BLaER1 (cell line): ENCODE measurements around the gene PRTFDC1.

Source experiments
- H3K27ac ChIP-seq: shearing (Covaris generic); formaldehyde crosslinking; 2 replicates; pipeline ENCODE4 v1.8.1; 2022
- H3K27me3 ChIP-seq: shearing (Covaris generic); formaldehyde crosslinking; 2 replicates; pipeline ENCODE4 v1.8.1; 2022
- H3K36me3 ChIP-seq: shearing (Covaris generic); formaldehyde crosslinking; 2 replicates; pipeline ENCODE4 v1.8.1; 2022
- H3K4me1 ChIP-seq: shearing (Covaris generic); formaldehyde crosslinking; 2 replicates; pipeline ENCODE4 v1.8.1; 2022
- H3K4me2 ChIP-seq: shearing (Covaris generic); formaldehyde crosslinking; 2 replicates; pipeline ENCODE4 v1.8.1; 2022
- H3K4me3 ChIP-seq: shearing (Covaris generic); formaldehyde crosslinking; 2 replicates; pipeline ENCODE4 v1.8.1; 2022
- H3K9ac ChIP-seq: shearing (Covaris generic); formaldehyde crosslinking; 2 replicates; pipeline ENCODE4 v1.8.1; 2022
- H3K9me3 ChIP-seq: shearing (Covaris generic); formaldehyde crosslinking; 2 replicates; pipeline ENCODE4 v1.8.1; 2022
- H4K20me1 ChIP-seq: shearing (Covaris generic); formaldehyde crosslinking; 2 replicates; pipeline ENCODE4 v1.8.1; 2022
- Cebpa-rat ChIP-seq: shearing (Covaris generic); IDR thresholded peaks from 2 replicates; pipeline ENCODE4 v1.8.1; 2022

Gene PRTFDC1

GRCh38 chr10:24834869-24835268 lies 117.5 kb downstream of the PRTFDC1 start:
- Histone ChIP-seq H3K36me3 (no peaks in the 10 kb centered on the region), H3K4me2 (no peak overlapping the region), H3K27me3 (no peaks in the 10 kb centered on the region), H3K9me3 (no peaks in the 10 kb centered on the region), H4K20me1 (no peaks in the 10 kb centered on the region), H3K9ac (no peak overlapping the region), H3K27ac (no peak overlapping the region), H3K4me1 (no peaks in the 10 kb centered on the region), H3K4me3 (no peak overlapping the region)
- TF ChIP-seq Cebpa-rat = no peak

DNA sequence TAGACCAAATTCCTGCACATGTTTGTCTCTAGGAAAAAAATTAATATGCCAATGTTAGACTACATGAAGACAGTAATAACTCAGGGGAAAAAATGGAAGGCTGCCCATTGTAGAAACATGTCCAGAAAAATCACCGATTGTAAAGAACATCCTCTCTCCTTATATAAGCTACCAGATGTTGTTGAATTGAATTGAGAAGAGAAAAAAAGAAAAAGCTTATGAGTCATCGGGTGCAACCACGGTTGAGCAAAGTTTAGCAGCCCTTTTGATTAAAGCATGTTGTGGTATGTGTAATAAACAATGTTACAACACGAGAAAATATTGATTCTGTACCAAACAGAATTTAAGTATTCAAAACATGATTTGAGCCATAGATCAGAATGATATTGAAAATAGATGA lies 126.4 kb downstream of the PRTFDC1 start:
- Histone ChIP-seq H3K27ac (no peak overlapping the region), H3K27me3 (no peaks in the 10 kb centered on the region), H3K4me3 (no peak overlapping the region), H3K4me2 (no peak overlapping the region), H3K9ac (no peak overlapping the region), H3K9me3 (no peaks in the 10 kb centered on the region), H4K20me1 (no peaks in the 10 kb centered on the region), H3K36me3 (no peaks in the 10 kb centered on the region), H3K4me1 (no peaks in the 10 kb centered on the region)
- no peak for TF ChIP-seq Cebpa-rat

DNA sequence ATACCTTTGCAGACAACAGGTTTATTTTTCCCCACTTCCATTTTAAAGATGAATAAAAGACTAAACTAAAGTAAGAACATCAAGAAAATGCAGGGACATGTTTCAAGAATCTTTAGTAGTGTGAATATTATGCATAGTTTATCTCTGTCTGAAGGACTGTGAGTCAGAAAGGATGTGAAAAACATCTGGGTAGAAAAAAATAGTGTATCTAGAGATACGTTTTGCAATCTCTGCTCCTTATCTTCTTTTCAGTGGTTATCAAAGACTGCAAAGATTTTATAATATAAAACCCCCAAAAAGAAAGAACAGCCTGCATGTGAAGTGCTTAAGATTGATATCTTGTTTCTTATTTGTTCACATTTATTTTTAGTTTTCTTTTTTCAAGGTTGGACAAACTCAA lies 126.9 kb downstream of the PRTFDC1 start:
- Histone ChIP-seq H3K27ac (no peak overlapping the region), H3K36me3 (no peaks in the 10 kb centered on the region), H3K4me1 (no peaks in the 10 kb centered on the region), H3K27me3 (no peaks in the 10 kb centered on the region), H4K20me1 (no peaks in the 10 kb centered on the region), H3K4me3 (no peak overlapping the region), H3K9me3 (no peaks in the 10 kb centered on the region), H3K9ac (no peak overlapping the region), H3K4me2 (no peak overlapping the region)
- no peak for TF ChIP-seq Cebpa-rat

DNA sequence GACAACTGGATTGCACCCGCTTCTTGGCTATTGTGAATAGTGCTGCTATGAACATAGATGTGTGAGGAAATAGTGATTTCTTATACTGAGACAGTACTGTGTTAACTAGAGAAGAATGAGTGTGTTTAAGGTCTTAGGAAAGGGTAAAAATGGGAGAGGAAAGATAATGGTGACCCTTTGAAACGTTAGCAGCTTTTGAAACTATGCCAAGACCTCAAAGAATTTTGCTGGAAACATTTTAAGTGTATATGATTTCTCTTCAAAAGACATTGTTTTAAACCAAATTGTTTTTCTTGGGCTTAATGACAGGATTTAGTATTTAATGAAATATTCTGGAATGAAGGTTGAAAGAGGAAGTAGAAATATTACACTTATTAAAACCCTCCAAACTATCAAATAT lies 127.9 kb downstream of the PRTFDC1 start:
- Histone ChIP-seq H3K27me3 (no peaks in the 10 kb centered on the region), H4K20me1 (no peaks in the 10 kb centered on the region), H3K9ac (no peak overlapping the region), H3K27ac (no peak overlapping the region), H3K4me3 (no peak overlapping the region), H3K4me1 (no peaks in the 10 kb centered on the region), H3K4me2 (no peak overlapping the region), H3K9me3 (no peaks in the 10 kb centered on the region), H3K36me3 (no peaks in the 10 kb centered on the region)
- TF ChIP-seq Cebpa-rat = no peak

- H3K27me3 ChIP-seq = no peaks in the 10 kb centered on the region
- no peaks in the 10 kb centered on the region for H3K4me1 ChIP-seq
- no peaks in the 10 kb centered on the region for H4K20me1 ChIP-seq
- H3K4me3 ChIP-seq = no peak overlapping the region
- no peaks in the 10 kb centered on the region for H3K36me3 ChIP-seq
- no peak overlapping the region for H3K9ac ChIP-seq
- H3K27ac ChIP-seq = no peak overlapping the region
- no peak for TF ChIP-seq Cebpa-rat
- no peaks in the 10 kb centered on the region for H3K9me3 ChIP-seq
- H3K4me2 ChIP-seq = no peak overlapping the region
These were observed 128.3 kb downstream of the PRTFDC1 start for GRCh38 chr10:24824124-24824523.

GRCh38 chr10:24822590-24822989 lies 129.8 kb downstream of the PRTFDC1 start:
- no peaks in the 10 kb centered on the region for H3K9me3 ChIP-seq
- no peaks in the 10 kb centered on the region for H3K4me1 ChIP-seq
- H4K20me1 ChIP-seq = no peaks in the 10 kb centered on the region
- no peak overlapping the region for H3K4me2 ChIP-seq
- no peak overlapping the region for H3K9ac ChIP-seq
- no peaks in the 10 kb centered on the region for H3K27me3 ChIP-seq
- no peaks in the 10 kb centered on the region for H3K36me3 ChIP-seq
- no peak for TF ChIP-seq Cebpa-rat
- H3K4me3 ChIP-seq = no peak overlapping the region
- no peak overlapping the region for H3K27ac ChIP-seq

DNA sequence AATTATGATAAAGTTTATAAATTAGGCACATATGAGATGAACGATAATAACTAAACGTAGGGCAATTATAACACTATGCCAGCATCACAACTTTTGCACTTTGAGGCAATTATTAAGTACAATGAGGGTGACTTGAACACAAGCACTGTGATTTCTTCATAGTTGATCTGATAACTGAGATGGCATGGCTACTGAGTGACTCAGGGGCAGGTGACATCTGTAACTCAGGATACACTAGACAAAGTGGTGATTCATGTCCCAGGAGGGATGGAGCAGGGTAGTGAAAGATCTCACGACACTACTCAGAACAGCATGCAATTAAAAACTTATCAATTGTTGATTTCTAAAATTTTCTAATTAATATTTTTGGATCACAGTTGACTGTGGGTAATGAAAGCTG lies 130.4 kb downstream of the PRTFDC1 start:
- Histone ChIP-seq H3K4me3 (no peak overlapping the region), H3K4me1 (no peaks in the 10 kb centered on the region), H4K20me1 (no peaks in the 10 kb centered on the region), H3K4me2 (no peak overlapping the region), H3K36me3 (no peaks in the 10 kb centered on the region), H3K9ac (no peak overlapping the region), H3K9me3 (no peaks in the 10 kb centered on the region), H3K27ac (no peak overlapping the region), H3K27me3 (no peaks in the 10 kb centered on the region)
- no peak for TF ChIP-seq Cebpa-rat

DNA sequence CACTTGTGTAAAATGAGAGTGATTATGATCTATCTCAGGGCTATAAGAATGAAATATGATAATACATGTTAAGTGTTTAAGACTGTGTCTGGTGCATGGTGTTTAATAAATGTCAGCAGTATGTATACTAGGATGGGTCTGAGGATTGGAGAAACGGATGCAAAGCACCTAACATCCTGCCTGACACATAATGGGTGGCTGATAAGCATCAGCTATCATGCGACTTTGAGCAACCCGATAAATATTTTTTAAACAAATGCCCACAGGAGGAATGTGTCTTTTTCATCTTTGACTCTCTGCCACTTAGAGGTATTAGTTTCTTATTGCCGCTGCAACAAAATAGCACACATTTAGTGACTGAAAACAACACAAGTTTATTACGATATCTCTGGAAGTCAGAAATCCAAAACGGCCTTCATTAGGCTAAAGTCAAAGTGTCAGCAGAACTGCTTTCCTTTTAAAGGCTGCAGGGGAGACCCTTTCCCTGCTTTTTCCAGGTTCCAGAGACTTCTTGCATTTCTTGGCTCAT lies 135.5 kb downstream of the PRTFDC1 start:
- Histone ChIP-seq H3K4me2 (no peak overlapping the region), H3K9me3 (no peaks in the 10 kb centered on the region), H3K36me3 (no peaks in the 10 kb centered on the region), H3K27ac (no peak overlapping the region), H3K27me3 (no peaks in the 10 kb centered on the region), H4K20me1 (no peaks in the 10 kb centered on the region), H3K4me3 (no peak overlapping the region), H3K4me1 (no peaks in the 10 kb centered on the region), H3K9ac (no peak overlapping the region)
- no peak for TF ChIP-seq Cebpa-rat

DNA sequence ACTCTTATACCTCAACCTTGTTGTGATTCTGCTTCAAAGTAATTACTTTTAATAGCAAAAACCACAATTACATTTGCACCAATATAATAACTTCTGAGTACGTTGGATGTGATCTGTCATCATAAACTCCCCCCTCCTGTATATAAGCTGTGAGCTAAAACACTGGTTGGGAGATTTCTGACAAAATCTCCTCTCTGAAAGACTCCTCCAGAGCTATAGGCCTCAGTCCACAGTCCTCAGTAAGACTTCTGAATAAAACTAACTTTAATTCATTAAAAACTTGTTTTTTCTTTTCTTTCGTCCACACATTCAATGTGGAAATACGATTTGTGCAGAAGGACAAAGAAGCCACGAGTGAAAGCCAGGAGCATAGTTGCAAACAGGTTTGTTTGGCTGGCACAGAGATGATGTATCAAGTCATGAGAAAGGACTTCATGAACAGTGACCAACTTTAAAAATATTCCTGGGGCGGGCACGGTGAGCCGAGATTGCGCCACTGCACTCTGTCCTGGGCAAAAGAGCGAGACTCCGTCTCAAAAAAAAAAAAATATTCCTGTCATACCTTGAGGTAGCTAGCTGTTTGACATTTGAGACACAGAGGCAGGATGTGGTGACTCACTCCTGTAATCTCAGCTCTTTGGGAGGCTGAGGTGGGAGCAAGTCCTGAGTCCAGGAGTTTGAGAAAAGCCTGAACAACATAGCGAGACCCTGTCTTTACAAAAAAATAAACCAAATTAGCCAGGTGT lies 137.7 kb downstream of the PRTFDC1 start:
- H3K9ac ChIP-seq = no peak overlapping the region
- no peaks in the 10 kb centered on the region for H4K20me1 ChIP-seq

GRCh38 chr10:24813856-24814255 lies 138.6 kb downstream of the PRTFDC1 start:
- Histone ChIP-seq H3K4me3 (no peak overlapping the region), H3K9ac (no peak overlapping the region), H3K4me1 (no peaks in the 10 kb centered on the region), H3K36me3 (no peaks in the 10 kb centered on the region), H3K27me3 (no peaks in the 10 kb centered on the region), H3K27ac (no peak overlapping the region), H3K9me3 (no peaks in the 10 kb centered on the region), H4K20me1 (no peaks in the 10 kb centered on the region), H3K4me2 (no peak overlapping the region)
- TF ChIP-seq Cebpa-rat = no peak

More for the DNA sequence above, 137.7 kb downstream of the PRTFDC1 start:
- TF ChIP-seq Cebpa-rat = no peak
- no peaks in the 10 kb centered on the region for H3K27me3 ChIP-seq
- H3K4me2 ChIP-seq = no peak overlapping the region
- H3K27ac ChIP-seq = no peak overlapping the region
- no peak overlapping the region for H3K4me3 ChIP-seq
- H3K36me3 ChIP-seq = no peaks in the 10 kb centered on the region
- no peaks in the 10 kb centered on the region for H3K4me1 ChIP-seq
- no peaks in the 10 kb centered on the region for H3K9me3 ChIP-seq
